GM12878 (cell line): Measurements from ENCODE around the gene DDTL.
"Not testable (repeated sequence)": the region's sequence is repeated elsewhere in the genome, so short reads cannot be mapped to it uniquely, and the experiment has no call there.

Source experiments
- ASH2L ChIP-seq: fragments of 300-600, 200-600 bp; sonication (generic); IDR thresholded peaks from 2 replicates; pipeline ENCODE4 v1.6.1; 2017; ENCODE audit warnings: low read depth, mild to moderate bottlenecking, borderline replicate concordance
- MYC ChIP-seq: IDR thresholded peaks from 2 replicates; pipeline ENCODE4 v1.6.1; 2011; ENCODE audit warnings: mild to moderate bottlenecking, low read length, moderate library complexity, inconsistent platforms; ENCODE audit not compliant: insufficient read depth, insufficient replicate concordance, insufficient read length, severe bottlenecking
- NFYA ChIP-seq: IDR thresholded peaks from 2 replicates; pipeline ENCODE4 v1.6.1; 2011; ENCODE audit warnings: low read depth, mild to moderate bottlenecking, low read length, improper control_type of control experiment, borderline replicate concordance
- RAD51 ChIP-seq: fragments of 450-650 bp; IDR thresholded peaks from 2 replicates; pipeline ENCODE4 v1.6.1; 2016; ENCODE audit warnings: moderate library complexity, mild to moderate bottlenecking, inconsistent platforms
- RCOR1 ChIP-seq: conservative IDR thresholded peaks from 2 replicates; pipeline ENCODE4 v1.6.1; 2012; ENCODE audit warnings: low read depth, low read length, improper control_type of control experiment
- SP1 ChIP-seq: IDR thresholded peaks from one replicate; pipeline ENCODE4 v1.6.1; 2011; ENCODE audit warnings: low read depth, low read length
- TAF1 ChIP-seq: IDR thresholded peaks from 2 replicates; pipeline ENCODE4 v1.6.1; 2011; ENCODE audit warnings: mild to moderate bottlenecking, low read depth, low read length, borderline replicate concordance
- USF2 ChIP-seq: IDR thresholded peaks from 2 replicates; pipeline ENCODE4 v1.6.1; 2011; ENCODE audit warnings: low read depth, low read length, improper control_type of control experiment, borderline replicate concordance
- TF ChIP-seq, protein P1 (sequence below), 3 experiments: IDR thresholded peaks in 2 of 3; conservative IDR thresholded peaks in 1 of 3; 2 replicates each; pipeline ENCODE4 v1.5.1; 2011; ENCODE audit warnings: low read depth in 3 of 3, low read length in 3 of 3, mild to moderate bottlenecking in 3 of 3, control low read depth in 2 of 3, moderate library complexity in 2 of 3, inconsistent platforms in 1 of 3, mixed read lengths in 1 of 3; ENCODE audit not compliant: control insufficient read depth in 2 of 3, insufficient read depth in 1 of 3; ENCODE audit errors: extremely low read depth in 1 of 3

DNA sequence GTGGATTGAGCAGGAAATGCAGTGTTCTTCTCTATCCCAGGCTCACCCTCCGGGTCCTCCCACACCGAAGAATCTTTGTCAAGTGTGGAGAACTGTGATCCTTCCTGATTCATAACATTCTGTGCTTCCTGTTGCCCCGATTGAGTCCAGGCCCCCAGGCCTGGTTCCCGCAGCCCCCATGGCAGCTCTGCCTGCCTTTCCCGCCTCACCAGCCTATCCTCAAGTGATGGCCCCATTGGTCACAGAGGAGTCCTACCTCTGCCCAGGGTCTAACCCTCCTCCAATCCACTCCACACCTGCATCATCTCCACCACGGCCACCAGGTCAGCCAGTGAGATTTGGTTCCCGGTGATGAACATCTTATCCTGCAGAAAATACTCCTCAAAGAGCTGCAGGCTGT is 33.1 kb downstream of the DDTL start:
- not testable (repeated sequence) for TF ChIP-seq RCOR1, SP1, ASH2L, NFYA, MYC, TAF1, USF2, RAD51
- TF ChIP-seq, protein P1, sequence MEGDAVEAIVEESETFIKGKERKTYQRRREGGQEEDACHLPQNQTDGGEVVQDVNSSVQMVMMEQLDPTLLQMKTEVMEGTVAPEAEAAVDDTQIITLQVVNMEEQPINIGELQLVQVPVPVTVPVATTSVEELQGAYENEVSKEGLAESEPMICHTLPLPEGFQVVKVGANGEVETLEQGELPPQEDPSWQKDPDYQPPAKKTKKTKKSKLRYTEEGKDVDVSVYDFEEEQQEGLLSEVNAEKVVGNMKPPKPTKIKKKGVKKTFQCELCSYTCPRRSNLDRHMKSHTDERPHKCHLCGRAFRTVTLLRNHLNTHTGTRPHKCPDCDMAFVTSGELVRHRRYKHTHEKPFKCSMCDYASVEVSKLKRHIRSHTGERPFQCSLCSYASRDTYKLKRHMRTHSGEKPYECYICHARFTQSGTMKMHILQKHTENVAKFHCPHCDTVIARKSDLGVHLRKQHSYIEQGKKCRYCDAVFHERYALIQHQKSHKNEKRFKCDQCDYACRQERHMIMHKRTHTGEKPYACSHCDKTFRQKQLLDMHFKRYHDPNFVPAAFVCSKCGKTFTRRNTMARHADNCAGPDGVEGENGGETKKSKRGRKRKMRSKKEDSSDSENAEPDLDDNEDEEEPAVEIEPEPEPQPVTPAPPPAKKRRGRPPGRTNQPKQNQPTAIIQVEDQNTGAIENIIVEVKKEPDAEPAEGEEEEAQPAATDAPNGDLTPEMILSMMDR (IDR thresholded peaks at IDR 0.05 in 2 of 3, conservative IDR thresholded peaks at IDR 0.05 in 1 of 3; ENCODE audit: control insufficient read depth in 2 of 3, extremely low read depth in 1 of 3, insufficient read depth in 1 of 3, low read depth in 3 of 3, low read length in 3 of 3) = not testable (repeated sequence)
